Measurements from ENCODE around the gene KLHDC10.
"Not testable (repeated sequence)": the region's sequence is repeated elsewhere in the genome, so short reads cannot be mapped to it uniquely, and the experiment has no call there.

The KLHDC10 gene

GRCh38 chr7:130143334-130143732 is 73.0 kb downstream of the KLHDC10 start:
- Histone ChIP-seq H3K4me1 (peaks cover 16% of the 10 kb centered on the region), H3K27me3 (ENCODE audit: control insufficient read depth, insufficient read depth, low read length) (no peaks in the 10 kb centered on the region), H2AFZ (no peak overlapping the region), H3K27ac (no peak overlapping the region), H3K9ac (no peak overlapping the region), H3K79me2 (no peaks in the 10 kb centered on the region), H3K36me3 (ENCODE audit: control insufficient read depth, insufficient read depth, low read length) (no peaks in the 10 kb centered on the region), H3K9me3 (ENCODE audit: control insufficient read depth, low read length) (no peaks in the 10 kb centered on the region), H3K4me2 (ENCODE audit: low read length) (no peak overlapping the region), H3K4me3 (ENCODE audit: low read depth, low read length) (no peak overlapping the region)
- no peak for TF ChIP-seq CTCF (IDR thresholded peaks at IDR 0.05)

DNA sequence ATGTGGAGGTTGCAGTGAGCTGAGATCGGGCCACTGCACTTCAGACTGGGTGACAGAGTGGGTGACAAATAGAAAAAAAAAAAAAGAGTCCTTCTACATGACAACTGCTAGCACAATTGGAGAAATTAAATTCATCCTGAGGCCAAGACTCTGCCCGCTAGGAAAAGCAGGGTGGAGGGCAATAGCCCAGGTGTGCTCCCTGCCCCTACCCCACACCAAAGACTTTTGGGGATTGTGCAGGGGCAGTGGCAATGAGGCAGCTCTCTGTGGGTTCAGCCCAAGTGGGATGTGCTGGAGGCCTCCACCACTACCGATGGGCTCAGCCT is 73.6 kb downstream of the KLHDC10 start:
- Histone ChIP-seq H3K36me3 (ENCODE audit: control insufficient read depth, insufficient read depth, low read length) (no peaks in the 10 kb centered on the region), H3K9ac (no peak overlapping the region), H2AFZ (no peak overlapping the region), H3K4me1 (peaks cover 16% of the 10 kb centered on the region), H3K79me2 (no peaks in the 10 kb centered on the region), H3K4me3 (ENCODE audit: low read depth, low read length) (no peak overlapping the region), H3K27me3 (ENCODE audit: control insufficient read depth, insufficient read depth, low read length) (no peaks in the 10 kb centered on the region), H3K4me2 (ENCODE audit: low read length) (no peak overlapping the region), H3K27ac (no peak overlapping the region), H3K9me3 (ENCODE audit: control insufficient read depth, low read length) (no peaks in the 10 kb centered on the region)
- TF ChIP-seq CTCF (IDR thresholded peaks at IDR 0.05) = no peak

- no peak for TF ChIP-seq CTCF (IDR thresholded peaks at IDR 0.05)
- no peaks in the 10 kb centered on the region for H3K79me2 ChIP-seq
- H3K36me3 ChIP-seq (ENCODE audit: control insufficient read depth, insufficient read depth, low read length) = no peaks in the 10 kb centered on the region
- no peak overlapping the region for H2AFZ ChIP-seq
- H3K4me1 ChIP-seq = peaks cover 20% of the 10 kb centered on the region
- no peaks in the 10 kb centered on the region for H3K27me3 ChIP-seq (ENCODE audit: control insufficient read depth, insufficient read depth, low read length)
- no peak overlapping the region for H3K27ac ChIP-seq
- no peak overlapping the region for H3K9ac ChIP-seq
- H3K4me3 ChIP-seq (ENCODE audit: low read depth, low read length) = no peak overlapping the region
- H3K4me2 ChIP-seq (ENCODE audit: low read length) = no peak overlapping the region
- H3K9me3 ChIP-seq (ENCODE audit: control insufficient read depth, low read length) = no peaks in the 10 kb centered on the region
These were observed 74.2 kb downstream of the KLHDC10 start for GRCh38 chr7:130144312-130145171.

DNA sequence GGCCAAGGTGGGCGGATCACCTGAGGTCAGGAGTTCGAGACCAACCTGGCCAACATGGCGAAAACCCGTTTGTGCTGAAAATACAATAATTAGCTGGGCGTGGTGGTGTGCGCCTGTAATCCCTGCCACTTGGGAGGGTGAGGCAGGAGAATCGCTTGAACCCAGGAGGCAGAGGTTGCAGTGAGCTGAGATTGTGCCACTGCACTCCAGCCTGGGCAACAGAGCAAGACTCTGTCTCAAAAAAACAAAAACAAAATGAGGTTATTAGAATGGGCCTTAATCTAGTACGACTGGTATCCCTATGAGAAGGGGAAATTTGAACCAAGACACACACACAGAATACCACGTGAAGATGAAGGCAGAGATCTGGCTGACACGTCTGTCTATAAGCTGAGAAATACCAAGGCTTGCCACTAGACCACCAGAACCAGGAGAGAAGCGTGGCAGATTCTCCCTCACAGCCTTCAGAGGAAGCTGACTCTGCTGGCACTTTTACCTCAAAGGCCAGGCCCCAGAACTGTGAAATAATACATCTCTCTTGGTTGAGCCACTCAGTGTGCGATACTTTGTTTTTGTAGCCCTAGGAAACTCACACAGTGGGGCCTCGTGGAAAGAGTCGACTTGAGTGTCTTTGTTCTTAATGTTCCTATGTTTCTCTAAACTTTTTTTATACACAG is 75.2 kb downstream of the KLHDC10 start:
- H3K9ac ChIP-seq = no peak overlapping the region
- H2AFZ ChIP-seq = no peak overlapping the region
- no peaks in the 10 kb centered on the region for H3K79me2 ChIP-seq
- no peaks in the 10 kb centered on the region for H3K9me3 ChIP-seq (ENCODE audit: control insufficient read depth, low read length)
- no peaks in the 10 kb centered on the region for H3K36me3 ChIP-seq (ENCODE audit: control insufficient read depth, insufficient read depth, low read length)
- peaks cover 20% of the 10 kb centered on the region for H3K4me1 ChIP-seq
- H3K4me3 ChIP-seq (ENCODE audit: low read depth, low read length) = no peak overlapping the region
- H3K27me3 ChIP-seq (ENCODE audit: control insufficient read depth, insufficient read depth, low read length) = no peaks in the 10 kb centered on the region
- TF ChIP-seq CTCF (IDR thresholded peaks at IDR 0.05) = no peak
- H3K4me2 ChIP-seq (ENCODE audit: low read length) = no peak overlapping the region
- no peak overlapping the region for H3K27ac ChIP-seq

DNA sequence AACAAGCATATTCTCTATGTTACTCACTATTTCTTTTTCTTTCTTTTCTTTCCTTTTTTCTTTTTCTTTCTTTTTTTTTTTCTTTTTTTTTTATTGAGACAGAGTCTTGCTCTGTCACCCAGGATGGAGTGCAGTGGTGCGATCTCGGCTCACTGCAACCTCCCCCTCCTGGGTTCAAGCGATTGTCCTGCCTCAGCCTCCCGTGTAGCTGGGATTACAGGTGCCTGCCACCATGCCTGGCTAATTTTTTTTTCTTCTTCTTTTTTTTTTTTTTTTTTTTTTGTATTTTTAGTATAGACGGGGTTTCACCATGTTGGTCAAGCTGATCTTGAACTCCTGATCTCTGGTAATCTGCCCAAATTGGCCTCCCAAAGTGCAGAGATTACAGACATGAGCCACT is 75.8 kb downstream of the KLHDC10 start:
- peaks cover 15% of the 10 kb centered on the region for H3K4me1 ChIP-seq
- not testable (repeated sequence) for H3K36me3 ChIP-seq (ENCODE audit: control insufficient read depth, insufficient read depth, low read length); H3K79me2 ChIP-seq; H3K9ac ChIP-seq; H2AFZ ChIP-seq; H3K9me3 ChIP-seq (ENCODE audit: control insufficient read depth, low read length); H3K4me3 ChIP-seq (ENCODE audit: low read depth, low read length); H3K27ac ChIP-seq; H3K4me2 ChIP-seq (ENCODE audit: low read length); H3K27me3 ChIP-seq (ENCODE audit: control insufficient read depth, insufficient read depth, low read length)
